GM23338 (cell line): ENCODE data around the gene AHNAK2. TPM values are rescaled to one million over a fixed set of nuclear protein-coding genes. Genes with fewer than 3 reads are reported as not detected.

Experiments used
- ATAC-seq: fragments of 200-7000 bp; cut with Tn5 transposase; 3 replicates; pipeline ENCODE4 v1.9.1; 2020
- DNase-seq: peaks from one replicate; pipeline ENCODE4 v3.0.0-alpha.2; 2015; ENCODE audit warnings: low spot score
- H2AFZ ChIP-seq: fragments of 200-600 bp; sonication (generic); 2 replicates; pipeline ENCODE4 v1.8.0; 2016; ENCODE audit warnings: antibody characterized with exemption, mild to moderate bottlenecking, moderate library complexity
- H3F3A ChIP-seq: fragments of 200-600 bp; sonication (generic); replicated peaks from 2 replicates; pipeline ENCODE4 v1.8.0; 2017; ENCODE audit warnings: antibody characterized with exemption, mixed run types, low read depth
- H3K27ac ChIP-seq: fragments of 200-600 bp; sonication (generic); 2 replicates; pipeline ENCODE4 v1.6.1; 2016; ENCODE audit warnings: low read depth
- H3K27me3 ChIP-seq: fragments of 200-600 bp; sonication (generic); 2 replicates; pipeline ENCODE4 v1.8.0; 2016; ENCODE audit warnings: mild to moderate bottlenecking, mixed run types, moderate library complexity; ENCODE audit not compliant: insufficient read depth
- H3K36me3 ChIP-seq: fragments of 200-600 bp; sonication (generic); 2 replicates; pipeline ENCODE4 v1.8.0; 2016; ENCODE audit warnings: mild to moderate bottlenecking; ENCODE audit not compliant: insufficient read depth
- H3K4me1 ChIP-seq: fragments of 200-600 bp; sonication (generic); 2 replicates; pipeline ENCODE4 v1.8.0; 2016; ENCODE audit warnings: mild to moderate bottlenecking, moderate library complexity; ENCODE audit not compliant: insufficient read depth
- H3K4me2 ChIP-seq: fragments of 200-600 bp; sonication (generic); 2 replicates; pipeline ENCODE4 v1.7.1; 2017; ENCODE audit warnings: mixed run types
- H3K4me3 ChIP-seq: fragments of 200-600 bp; sonication (generic); 2 replicates; pipeline ENCODE4 v1.6.1; 2016; ENCODE audit warnings: mixed run types
- H3K79me2 ChIP-seq: fragments of 200-600 bp; sonication (generic); replicated peaks from 2 replicates; pipeline ENCODE4 v1.8.0; 2017; ENCODE audit warnings: mild to moderate bottlenecking; ENCODE audit not compliant: insufficient read depth
- H3K9me2 ChIP-seq: fragments of 200-600 bp; sonication (generic); 2 replicates; pipeline ENCODE4 v1.8.0; 2017; ENCODE audit not compliant: insufficient read depth
- H4K20me1 ChIP-seq: fragments of 200-600 bp; sonication (generic); replicated peaks from 2 replicates; pipeline ENCODE4 v1.8.0; 2017; ENCODE audit warnings: mild to moderate bottlenecking; ENCODE audit not compliant: insufficient read depth
- H3K27ac Mint-ChIP-seq: 2 replicates; pipeline ENCODE4 v1.8.0; 2020; ENCODE audit warnings: inconsistent platforms, mild to moderate bottlenecking, moderate library complexity, mixed read lengths
- H3K27me3 Mint-ChIP-seq: 3 replicates; pipeline ENCODE4 v1.8.0; 2022; ENCODE audit warnings: low read depth, mild to moderate bottlenecking, moderate library complexity, mixed read lengths, inconsistent platforms; ENCODE audit not compliant: insufficient read depth, poor library complexity
- H3K36me3 Mint-ChIP-seq: 3 replicates; pipeline ENCODE4 v1.8.0; 2021; ENCODE audit warnings: low read depth, mild to moderate bottlenecking, inconsistent platforms, moderate library complexity, mixed read lengths
- H3K4me1 Mint-ChIP-seq: 3 replicates; pipeline ENCODE4 v1.8.0; 2020; ENCODE audit warnings: mild to moderate bottlenecking, inconsistent platforms, mixed read lengths
- H3K4me3 Mint-ChIP-seq: 3 replicates; pipeline ENCODE4 v1.8.0; 2021; ENCODE audit warnings: moderate library complexity, mild to moderate bottlenecking, inconsistent platforms, mixed read lengths
- H3K9me3 Mint-ChIP-seq: 3 replicates; pipeline ENCODE4 v1.8.0; 2020; ENCODE audit warnings: moderate library complexity, mild to moderate bottlenecking, inconsistent platforms, mixed read lengths
- CREB1 ChIP-seq: fragments of 250-450 bp; sonication (Bioruptor Pico); IDR thresholded peaks from 2 replicates; pipeline ENCODE4 v1.5.0; 2020; ENCODE audit warnings: low read depth, mild to moderate bottlenecking, moderate library complexity
- CTCF ChIP-seq, 2 experiments: fragments of 200-600 bp in 1 of 2; sonication (generic) in 1 of 2; conservative IDR thresholded peaks; 2 replicates each; pipeline versions ENCODE4 v1.5.1 to v1.6.1; 2016 to 2017; ENCODE audit warnings: antibody characterized with exemption in 2 of 2, low read depth in 2 of 2, mild to moderate bottlenecking in 2 of 2, moderate library complexity in 1 of 2
- ETS1 ChIP-seq: IDR thresholded peaks from 2 replicates; pipeline ENCODE4 v1.6.1; 2016; ENCODE audit warnings: antibody characterized with exemption
- EZH2phosphoT487 ChIP-seq: fragments of 200-600 bp; sonication (generic); IDR thresholded peaks from one replicate; pipeline ENCODE4 v1.8.1; 2018; ENCODE audit warnings: antibody characterized with exemption; ENCODE audit not compliant: unreplicated experiment
- NANOG ChIP-seq: IDR thresholded peaks from 2 replicates; pipeline ENCODE4 v1.6.1; 2016; ENCODE audit warnings: antibody characterized with exemption, borderline replicate concordance
- POLR2AphosphoS5 ChIP-seq: IDR thresholded peaks from 2 replicates; pipeline ENCODE4 v1.6.1; 2016; ENCODE audit warnings: antibody characterized with exemption, low read depth
- STAT1 ChIP-seq: IDR thresholded peaks from one replicate; pipeline ENCODE4 v1.6.1; 2016; ENCODE audit warnings: antibody characterized with exemption; ENCODE audit not compliant: unreplicated experiment
- ZNF114 ChIP-seq: fragments of 250-450 bp; sonication (Bioruptor Pico); IDR thresholded peaks from 2 replicates; pipeline ENCODE4 v1.5.0; 2020; ENCODE audit warnings: mild to moderate bottlenecking, moderate library complexity
- ZNF331 ChIP-seq: fragments of 250-450 bp; sonication (Bioruptor Pico); IDR thresholded peaks from 2 replicates; pipeline ENCODE4 v1.5.0; 2020; ENCODE audit warnings: low read depth, mild to moderate bottlenecking, moderate library complexity
- ZNF462 ChIP-seq: fragments of 250-450 bp; sonication (Bioruptor Pico); IDR thresholded peaks from 2 replicates; pipeline ENCODE4 v1.5.0; 2020; ENCODE audit warnings: mild to moderate bottlenecking, moderate library complexity
- polyA plus RNA-seq: library from polyadenylated mRNA; unstranded; fragments of >200 nt; fragmentation: Nextera tagmentation; extraction: Ambion mirVana; gene quantifications from 2 replicates; pipeline ENCODE4 v1.2.1, GENCODE V29; 2016
- total RNA-seq: library from RNA; depleted of rRNA; stranded (reverse); fragments of >200 nt; shearing (Covaris generic); gene quantifications from 2 replicates; pipeline ENCODE4 v1.2.3, GENCODE V29; 2014
- TF ChIP-seq, protein P1 (sequence below): IDR thresholded peaks from one replicate; pipeline ENCODE4 v1.6.1; 2018; ENCODE audit warnings: antibody characterized with exemption; ENCODE audit not compliant: unreplicated experiment

The AHNAK2 gene
- total and polyA plus RNA-seq, 2 experiments from 2014 or later: 1.1 to 2.6 TPM

GRCh38 chr14:104893435-104894207 is 84.6 kb downstream of the AHNAK2 start:
- H3K9me3 Mint-ChIP-seq: no peaks in the 10 kb centered on the region
- no peak overlapping the region for H3K27ac Mint-ChIP-seq
- peaks cover 7% of the 10 kb centered on the region; the same call in 2 of the 3 replicates for H3K4me1 Mint-ChIP-seq
- Histone ChIP-seq H3K36me3 (no peaks in the 10 kb centered on the region), H3K4me3 (no peak overlapping the region), H4K20me1 (no peaks in the 10 kb centered on the region), H3K79me2 (no peaks in the 10 kb centered on the region), H3K27ac (no peak overlapping the region), H3K27me3 (no peaks in the 10 kb centered on the region), H2AFZ (no peak overlapping the region), H3K4me1 (no peaks in the 10 kb centered on the region), H3F3A (no peaks in the 10 kb centered on the region), H3K4me2 (no peak overlapping the region), H3K9me2 (no peaks in the 10 kb centered on the region)
- TF ChIP-seq ZNF462 (CRISPR knock-in tag): no peak
- no peak for TF ChIP-seq ETS1
- TF ChIP-seq EZH2phosphoT487: no peak
- no peak for TF ChIP-seq POLR2AphosphoS5
- TF ChIP-seq CREB1 (CRISPR knock-in tag): no peak
- no peak for TF ChIP-seq CTCF (conservative IDR thresholded peaks at IDR 0.05; ENCODE audit: low read depth in 2 of 2)
- no peak for TF ChIP-seq STAT1
- no peak for TF ChIP-seq ZNF114 (CRISPR knock-in tag)
- no peak for TF ChIP-seq ZNF331
- TF ChIP-seq, protein P1, sequence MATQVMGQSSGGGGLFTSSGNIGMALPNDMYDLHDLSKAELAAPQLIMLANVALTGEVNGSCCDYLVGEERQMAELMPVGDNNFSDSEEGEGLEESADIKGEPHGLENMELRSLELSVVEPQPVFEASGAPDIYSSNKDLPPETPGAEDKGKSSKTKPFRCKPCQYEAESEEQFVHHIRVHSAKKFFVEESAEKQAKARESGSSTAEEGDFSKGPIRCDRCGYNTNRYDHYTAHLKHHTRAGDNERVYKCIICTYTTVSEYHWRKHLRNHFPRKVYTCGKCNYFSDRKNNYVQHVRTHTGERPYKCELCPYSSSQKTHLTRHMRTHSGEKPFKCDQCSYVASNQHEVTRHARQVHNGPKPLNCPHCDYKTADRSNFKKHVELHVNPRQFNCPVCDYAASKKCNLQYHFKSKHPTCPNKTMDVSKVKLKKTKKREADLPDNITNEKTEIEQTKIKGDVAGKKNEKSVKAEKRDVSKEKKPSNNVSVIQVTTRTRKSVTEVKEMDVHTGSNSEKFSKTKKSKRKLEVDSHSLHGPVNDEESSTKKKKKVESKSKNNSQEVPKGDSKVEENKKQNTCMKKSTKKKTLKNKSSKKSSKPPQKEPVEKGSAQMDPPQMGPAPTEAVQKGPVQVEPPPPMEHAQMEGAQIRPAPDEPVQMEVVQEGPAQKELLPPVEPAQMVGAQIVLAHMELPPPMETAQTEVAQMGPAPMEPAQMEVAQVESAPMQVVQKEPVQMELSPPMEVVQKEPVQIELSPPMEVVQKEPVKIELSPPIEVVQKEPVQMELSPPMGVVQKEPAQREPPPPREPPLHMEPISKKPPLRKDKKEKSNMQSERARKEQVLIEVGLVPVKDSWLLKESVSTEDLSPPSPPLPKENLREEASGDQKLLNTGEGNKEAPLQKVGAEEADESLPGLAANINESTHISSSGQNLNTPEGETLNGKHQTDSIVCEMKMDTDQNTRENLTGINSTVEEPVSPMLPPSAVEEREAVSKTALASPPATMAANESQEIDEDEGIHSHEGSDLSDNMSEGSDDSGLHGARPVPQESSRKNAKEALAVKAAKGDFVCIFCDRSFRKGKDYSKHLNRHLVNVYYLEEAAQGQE: no peak
- TF ChIP-seq NANOG: no peak
- H3K36me3 Mint-ChIP-seq: no peaks in the 10 kb centered on the region
- H3K4me3 Mint-ChIP-seq: no peak overlapping the region
- ATAC-seq (no peak), DNase-seq (no peak)
- H3K27me3 Mint-ChIP-seq: peaks cover 14% of the 10 kb centered on the region
